H1 (cell line): ENCODE results near the gene CD4. TPM values are rescaled to one million over a fixed set of nuclear protein-coding genes. Genes with fewer than 3 reads are reported as not detected.

ENCODE experiments used
- ATF2 ChIP-seq: IDR thresholded peaks from 2 replicates; pipeline ENCODE4 v1.6.1; 2012; ENCODE audit warnings: low read length, inconsistent platforms
- ATF3 ChIP-seq: IDR thresholded peaks from 2 replicates; pipeline ENCODE4 v1.6.1; 2011; ENCODE audit warnings: low read depth, mild to moderate bottlenecking, low read length; ENCODE audit not compliant: insufficient read depth
- GTF2F1 ChIP-seq: IDR thresholded peaks from 2 replicates; pipeline ENCODE4 v1.6.1; 2012; ENCODE audit warnings: low read depth, low read length, improper control_type of control experiment, borderline replicate concordance
- SIRT6 ChIP-seq: IDR thresholded peaks from one replicate; pipeline ENCODE4 v1.7.1; 2012; ENCODE audit warnings: low read length, inconsistent platforms
- SRF ChIP-seq: IDR thresholded peaks from 2 replicates; pipeline ENCODE4 v1.6.1; 2011; ENCODE audit warnings: mild to moderate bottlenecking, low read depth, low read length, moderate library complexity
- polyA plus RNA-seq, 7 experiments: library from polyadenylated mRNA; depleted of rRNA in 3 of 7; stranded (reverse) in 5 of 7; unstranded in 2 of 7; fragments of >200 nt in 5 of 7; fragments of 200-250 nt in 2 of 7; gene quantifications; 1 replicate in 5 of 7; 2 replicates in 1 of 7; 4 replicates in 1 of 7; pipeline versions ENCODE4 v1.2.1 to v1.2.3, GENCODE V29; 2011 to 2013; ENCODE audit warnings: missing spikeins in 2 of 7, mixed read lengths in 2 of 7
- total RNA-seq: library from RNA; stranded (reverse); fragmentation: NEBNext Ultra II Directional; extraction: Animal tissue kit (Norgen Biotek cat#: 25700); gene quantifications from 2 replicates; pipeline ENCODE4 v1.2.1, GENCODE V29; 2021

CD4 gene
- total and polyA plus RNA-seq, 2 of the 8 experiments (the other 6 are each of a cell fraction or from before 2014, with no cell fraction given) = 3.4 to 5.1 TPM

- TF ChIP-seq ATF3 (no peak), GTF2F1 (no peak), SIRT6 (no peak), ATF2 (no peak), SRF (no peak)
Measured at GRCh38 chr12:6854036-6854435, 64.7 kb downstream of the CD4 start (continued).
